Cardiac septum (tissue), 1 donor: ENCODE results near the gene SDC1. TPM values are rescaled to one million over a fixed set of nuclear protein-coding genes. Genes with fewer than 3 reads are reported as not detected.

ENCODE experiments used
- DNase-seq: peaks from one replicate; pipeline ENCODE4 v3.0.0-alpha.2; 2020; ENCODE audit warnings: low spot score
- intact Hi-C: fragments of 100-400 bp; cut with DNase I; formaldehyde crosslinking; loops from one replicate; pipeline ENCODE4 v1.14.0; 2022
- total RNA-seq: library from RNA; stranded (reverse); fragmentation: NEBNext Ultra II Directional; extraction: Animal tissue kit (Norgen Biotek cat#: 25700); gene quantifications from one replicate; pipeline ENCODE4 v1.2.1, GENCODE V29; 2021
- donor health status: DM: no; HTN: no; CAD: no.

Gene SDC1
- total RNA-seq, 1 donor from 2014 or later, result 0.32 TPM

DNA sequence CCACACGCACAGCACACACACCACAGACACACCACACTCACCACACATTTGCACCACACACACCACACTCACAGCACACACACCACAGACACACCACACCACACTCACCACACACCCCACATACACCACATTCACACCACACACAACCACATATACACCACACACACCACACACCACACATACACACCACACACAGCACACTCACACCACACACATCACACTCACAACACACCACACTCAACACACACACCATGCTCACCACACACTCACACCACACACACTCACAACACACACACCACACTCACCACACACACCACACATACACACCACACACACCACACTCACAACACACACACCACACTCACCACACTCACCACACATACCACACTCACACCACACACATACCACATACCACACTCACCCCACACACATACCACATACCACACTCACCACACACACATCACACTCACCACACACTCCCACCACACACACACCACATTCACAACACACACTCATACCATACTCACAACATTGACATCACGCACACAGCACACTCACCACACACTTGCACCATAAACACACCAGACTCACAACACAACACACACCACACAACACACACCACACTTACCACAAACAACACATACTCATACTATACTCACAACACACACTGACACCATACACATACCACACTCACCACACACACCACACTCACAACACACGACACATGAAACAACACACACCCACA lies 60.0 kb downstream of the SDC1 start:
- DNase-seq, result no peak
- intact Hi-C loops, result no loop called here

DNA sequence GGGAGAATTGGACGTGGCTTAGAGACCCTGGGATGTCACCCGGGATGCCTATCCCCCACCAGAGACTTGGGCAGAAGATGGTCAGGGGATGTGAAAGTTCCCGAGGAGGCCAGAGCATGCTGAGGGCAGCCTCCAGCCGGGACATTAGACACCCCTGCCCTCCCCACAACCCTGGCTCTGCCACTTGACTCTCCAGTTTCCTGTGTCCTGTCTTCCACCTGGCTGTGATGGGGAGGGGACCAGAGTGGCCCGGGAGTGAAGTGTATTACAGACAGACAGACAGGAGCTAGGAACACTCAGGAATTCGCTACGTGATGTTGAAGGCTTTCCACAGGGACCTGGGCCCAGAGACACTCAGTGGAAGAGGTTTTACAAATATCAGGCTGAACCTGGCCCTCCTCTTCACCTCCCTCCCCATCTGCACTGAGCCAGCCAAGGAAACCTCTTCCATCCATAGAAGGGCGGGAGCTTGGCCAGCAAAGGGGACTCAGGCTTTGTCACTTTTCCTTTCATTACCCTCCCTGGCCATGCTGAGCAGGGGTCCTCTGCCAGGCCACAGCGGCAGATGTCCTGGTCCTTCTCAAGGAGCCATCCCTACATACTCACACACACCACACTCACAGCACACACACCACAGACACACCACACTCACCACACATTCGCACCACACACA lies 60.7 kb downstream of the SDC1 start:
- intact Hi-C loops, result no loop called here
- DNase-seq, result peak; percentile 63

DNA sequence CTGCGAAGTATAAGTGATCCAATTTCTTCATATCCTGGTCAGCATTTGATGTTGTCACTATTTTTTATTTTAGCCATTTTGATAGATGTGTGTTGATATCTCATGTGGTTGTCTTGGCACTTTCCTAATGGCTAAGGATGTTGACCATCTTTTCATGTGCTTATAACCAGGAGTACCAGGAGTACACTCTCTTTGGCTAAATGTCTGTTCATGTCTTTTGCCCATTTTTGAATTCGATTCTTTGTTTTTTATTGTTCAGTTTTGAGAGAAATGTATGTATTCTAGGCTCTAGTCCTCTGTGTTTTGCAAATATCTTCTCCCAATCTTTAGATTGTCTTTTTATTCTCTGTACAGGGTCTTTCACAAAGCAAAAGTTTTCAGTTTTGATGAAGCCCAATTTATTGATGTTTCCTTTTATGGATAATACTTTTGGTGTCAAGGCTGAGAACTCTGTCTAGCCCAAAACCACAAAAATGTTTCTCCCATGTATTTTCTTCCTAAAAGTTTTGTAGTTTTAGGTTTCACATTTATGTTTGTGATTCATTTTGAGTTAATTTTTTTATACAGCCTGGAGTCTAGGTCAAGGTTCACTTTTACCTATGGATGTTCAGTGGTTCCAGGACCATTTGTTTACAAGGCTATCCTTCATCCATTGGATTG lies 65.4 kb downstream of the SDC1 start:
- no peak for DNase-seq
- intact Hi-C loops, result no loop called here

DNA sequence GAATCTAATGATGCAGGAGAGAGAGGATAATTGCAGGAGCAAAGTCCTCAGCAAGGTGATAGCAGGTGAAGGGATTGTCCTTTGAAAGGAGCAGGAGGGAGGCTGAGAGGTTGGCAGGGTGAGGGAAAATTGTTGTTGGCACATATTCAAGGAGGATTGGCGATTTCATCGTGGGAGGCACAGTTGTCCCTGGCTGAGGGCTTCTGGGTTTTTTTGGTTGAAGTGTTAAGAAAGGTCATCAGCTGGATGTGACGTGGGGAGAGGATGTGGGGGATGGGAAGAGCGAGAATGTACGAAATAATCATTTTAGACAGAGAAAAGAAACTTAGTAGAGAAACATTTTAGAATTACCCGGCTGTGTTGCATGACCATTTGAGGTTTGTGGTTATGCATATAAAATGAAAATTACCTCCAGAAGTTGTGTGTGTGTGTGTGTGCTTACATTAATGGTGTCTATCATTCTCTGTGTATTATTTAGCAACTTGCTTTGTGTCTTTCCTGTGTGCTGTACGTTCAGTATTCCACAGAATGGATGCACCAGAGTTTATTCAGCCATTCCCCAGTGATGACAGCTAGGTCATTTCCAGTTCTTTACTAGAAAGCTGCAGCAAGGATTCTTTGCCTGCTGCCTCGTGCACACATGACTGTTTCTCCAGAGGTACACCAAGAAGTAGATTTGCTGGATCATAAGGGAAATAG lies 67.6 kb downstream of the SDC1 start:
- intact Hi-C loops, result no loop called here

DNA sequence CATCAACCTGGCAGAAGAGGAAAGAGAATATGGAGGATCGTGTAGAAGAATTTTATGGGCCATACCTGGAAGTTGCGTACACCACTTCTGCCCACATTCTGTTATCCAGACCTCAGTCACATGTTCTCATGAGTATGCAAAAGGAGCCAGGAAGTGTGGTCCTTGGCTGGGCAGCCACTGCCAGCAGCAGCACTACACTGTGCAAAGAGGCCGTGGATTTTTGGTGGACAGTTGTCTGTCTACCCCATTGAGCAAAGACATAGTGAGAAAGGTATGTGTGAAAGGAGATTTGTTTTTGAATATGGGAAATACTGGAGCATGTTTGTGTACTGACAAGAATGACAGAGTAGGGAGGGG lies 68.1 kb downstream of the SDC1 start:
- intact Hi-C loops, result no loop called here
- no peak for DNase-seq

More for the DNA sequence above, 67.6 kb downstream of the SDC1 start:
- DNase-seq, result no peak

DNA sequence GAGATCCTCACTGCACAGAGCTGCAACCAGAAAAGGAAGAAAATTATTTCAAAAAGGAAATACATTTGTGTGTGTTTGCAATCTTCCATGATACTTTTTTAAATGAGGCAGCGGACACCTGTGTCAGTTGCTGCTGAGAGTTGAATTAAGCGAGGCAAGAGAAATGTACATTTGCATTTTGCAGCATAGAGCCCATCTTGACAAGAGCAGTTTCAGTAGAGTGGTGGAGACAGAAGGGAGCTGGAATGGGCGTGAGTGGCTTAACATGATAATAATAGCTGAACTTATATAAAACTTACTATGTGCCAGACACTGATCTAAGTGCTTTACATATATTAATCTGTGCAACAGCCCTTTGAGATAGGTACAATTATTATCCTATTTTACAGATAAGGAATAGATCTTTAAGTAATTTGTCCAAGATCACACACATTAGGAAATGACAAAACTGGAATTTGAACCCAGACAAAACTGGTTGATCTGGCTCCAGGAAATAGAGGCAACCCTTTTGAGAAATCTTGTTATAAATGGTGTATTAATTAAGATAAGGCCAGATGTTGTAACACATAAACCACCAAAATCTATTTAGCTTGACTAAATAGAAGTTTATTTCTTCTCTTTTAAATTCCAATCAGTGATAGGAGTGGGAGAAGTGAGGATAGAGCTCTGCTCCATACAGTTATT lies 68.7 kb downstream of the SDC1 start:
- intact Hi-C loops, result no loop called here
- DNase-seq, result no peak

DNA sequence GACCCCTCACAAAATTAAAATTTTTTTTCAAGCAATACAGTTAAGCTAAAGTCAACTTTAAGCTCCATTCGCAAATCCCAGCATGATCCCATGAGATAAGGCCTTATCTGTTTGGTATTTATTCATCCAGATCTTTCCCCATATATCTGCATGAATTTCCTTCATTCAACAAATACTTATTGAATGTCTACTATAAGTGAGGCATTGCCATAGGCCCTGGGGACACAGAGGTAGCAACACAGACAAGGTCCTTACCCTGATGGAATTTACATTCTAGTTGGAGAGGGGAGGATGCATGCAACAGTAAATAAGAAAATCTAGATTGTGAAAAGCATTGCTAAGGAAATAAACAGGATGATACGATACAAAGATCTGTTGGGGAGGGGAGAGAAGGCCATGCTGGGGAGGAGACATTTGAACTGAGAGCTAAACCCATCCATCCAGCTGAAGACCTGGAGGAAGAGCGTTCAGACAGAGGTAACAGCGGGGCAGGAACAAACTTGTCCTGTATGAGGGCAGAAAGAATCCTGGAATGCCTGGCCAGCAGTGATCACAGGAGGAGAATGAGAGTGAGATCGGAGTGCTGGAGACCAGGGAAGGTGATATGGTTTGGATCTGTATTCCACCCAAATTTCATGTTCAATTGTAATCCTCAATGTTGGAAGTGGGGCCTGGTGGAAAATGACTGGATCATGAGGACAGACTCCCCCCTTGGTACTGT lies 71.6 kb downstream of the SDC1 start:
- intact Hi-C loops, result no loop called here
- no peak for DNase-seq

DNA sequence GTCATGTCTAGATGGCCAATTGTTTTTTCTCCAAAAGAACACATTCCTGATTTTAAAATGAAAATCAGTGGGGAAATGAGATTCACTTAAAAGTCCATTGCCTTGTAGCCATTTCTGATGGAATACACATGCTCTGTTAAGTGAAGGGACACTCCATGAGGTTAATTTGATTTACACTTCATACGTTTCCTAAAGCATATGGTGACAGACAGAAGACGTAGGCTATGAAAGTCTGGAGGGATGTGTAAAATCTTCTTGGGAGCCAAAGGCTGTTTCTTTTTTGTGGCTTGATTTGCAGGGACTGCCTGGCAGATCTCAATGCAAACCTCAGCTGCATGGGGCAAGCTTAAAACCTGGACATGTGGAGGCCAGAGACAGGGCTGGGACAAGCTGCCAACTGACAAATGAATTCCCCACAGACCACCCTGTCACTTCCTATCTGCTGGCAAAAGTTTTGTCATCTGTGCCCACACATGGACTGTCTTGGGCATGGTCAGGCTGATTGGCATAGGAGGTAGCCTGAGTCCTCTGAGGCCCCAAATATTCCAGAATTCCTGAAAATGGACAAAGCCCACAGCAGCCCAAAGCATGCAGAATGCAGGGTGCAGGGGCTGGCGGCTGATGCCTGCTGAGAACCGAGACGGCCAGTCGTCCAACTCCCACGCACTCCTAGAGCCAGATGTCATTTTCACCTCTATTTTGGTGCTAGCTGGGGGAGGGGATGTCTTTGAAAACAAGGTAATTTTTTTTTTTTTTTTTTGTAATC lies 73.9 kb downstream of the SDC1 start:
- intact Hi-C loops, result no loop called here
- no peak for DNase-seq

Other genes starting within 250 kb of the SDC1 start
- gene WDR35, start 235.0 kb downstream of the SDC1 start, total RNA-seq, result 5.1 TPM
- 0.11 TPM for gene MATN3, start 212.5 kb downstream of the SDC1 start, total RNA-seq
- 134 TPM for gene LAPTM4A, start 173.5 kb downstream of the SDC1 start, total RNA-seq
- gene PUM2, start 125.7 kb upstream of the SDC1 start, total RNA-seq, result 75.6 TPM
- 98.4 TPM for gene RHOB, start 221.9 kb upstream of the SDC1 start, total RNA-seq